ENCODE measurements around the gene PLEKHA1.

PLEKHA1 gene

DNA sequence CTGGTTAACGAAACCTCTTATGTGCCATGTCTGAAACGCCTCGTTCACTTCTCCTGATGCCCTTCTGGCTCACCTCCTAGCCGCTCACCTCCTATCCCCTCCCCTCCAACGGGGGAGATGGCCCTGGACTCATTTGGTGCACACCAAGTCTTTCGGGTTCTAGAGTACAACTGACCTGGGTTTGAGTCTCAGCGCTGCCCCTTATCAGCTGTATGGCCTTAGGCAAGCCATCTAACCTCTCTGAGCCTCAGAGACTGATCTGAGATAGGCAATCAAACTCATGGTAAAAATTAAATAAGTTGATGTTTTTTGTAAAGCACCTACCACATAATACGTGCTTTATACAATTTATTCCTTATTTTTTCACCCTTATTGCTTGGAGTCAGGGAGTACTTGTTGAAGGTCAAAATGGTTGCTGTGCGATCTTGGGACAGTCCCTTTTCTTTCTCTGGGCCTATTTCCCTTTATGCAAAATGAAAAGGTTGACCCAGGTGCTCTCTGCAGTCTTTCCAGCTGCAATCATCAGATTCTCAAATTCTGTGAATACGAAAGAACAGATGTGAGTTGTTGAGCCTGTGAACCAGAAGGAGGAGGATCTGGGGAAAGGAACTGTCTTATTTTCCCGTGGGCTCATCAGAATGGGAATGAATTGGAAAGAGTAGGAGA is 31.2 kb upstream of the PLEKHA1 start:
- no peak for DNase-seq (ENCODE audit: low read depth, low spot score)
- Histone ChIP-seq H3K36me3 (ENCODE audit: insufficient read depth, low read length) (no peaks in the 10 kb centered on the region), H3K9me3 (ENCODE audit: low read depth, low read length) (no peaks in the 10 kb centered on the region), H3K4me3 (no peak overlapping the region), H3K27ac (no peak overlapping the region), H3K9ac (ENCODE audit: insufficient read length) (no peak overlapping the region)
- TF ChIP-seq FOXP2 (optimal IDR thresholded peaks at IDR 0.05; ENCODE audit: control extremely low read depth, extremely low read length, insufficient read depth) (no peak), POLR2AphosphoS5 (IDR thresholded peaks at IDR 0.05; ENCODE audit: borderline replicate concordance, low read depth, low read length) (no peak), EZH2 (IDR thresholded peaks at IDR 0.05) (no peak)

DNA sequence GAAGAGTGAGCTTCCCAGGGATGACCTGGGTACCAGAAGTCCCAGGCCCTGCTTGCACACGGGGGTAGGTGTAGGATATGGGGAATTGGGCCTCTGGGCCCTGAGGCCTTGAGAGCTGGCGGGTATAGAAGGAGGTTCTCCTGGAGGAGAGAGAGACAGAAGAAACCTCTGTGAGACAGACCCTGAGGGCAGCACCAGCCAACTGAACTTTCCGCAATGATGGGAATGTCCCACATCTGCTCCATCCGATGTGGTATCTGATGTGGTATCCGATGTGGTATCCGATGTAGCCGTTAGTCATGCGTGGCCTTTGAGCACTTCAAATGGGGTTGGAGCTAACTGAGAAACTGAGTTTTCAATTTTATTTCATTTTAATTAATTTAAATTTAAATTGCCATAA is 30.6 kb upstream of the PLEKHA1 start:
- H3K27ac ChIP-seq, result no peak overlapping the region
- H3K4me3 ChIP-seq, result no peak overlapping the region
- no peak overlapping the region for H3K9ac ChIP-seq (ENCODE audit: insufficient read length)
- no peak for DNase-seq (ENCODE audit: low read depth, low spot score)
- TF ChIP-seq POLR2AphosphoS5 (IDR thresholded peaks at IDR 0.05; ENCODE audit: borderline replicate concordance, low read depth, low read length) (no peak), FOXP2 (optimal IDR thresholded peaks at IDR 0.05; ENCODE audit: control extremely low read depth, extremely low read length, insufficient read depth) (no peak), EZH2 (IDR thresholded peaks at IDR 0.05) (no peak)
- no peaks in the 10 kb centered on the region for H3K36me3 ChIP-seq (ENCODE audit: insufficient read depth, low read length)
- H3K9me3 ChIP-seq (ENCODE audit: low read depth, low read length), result no peaks in the 10 kb centered on the region

DNA sequence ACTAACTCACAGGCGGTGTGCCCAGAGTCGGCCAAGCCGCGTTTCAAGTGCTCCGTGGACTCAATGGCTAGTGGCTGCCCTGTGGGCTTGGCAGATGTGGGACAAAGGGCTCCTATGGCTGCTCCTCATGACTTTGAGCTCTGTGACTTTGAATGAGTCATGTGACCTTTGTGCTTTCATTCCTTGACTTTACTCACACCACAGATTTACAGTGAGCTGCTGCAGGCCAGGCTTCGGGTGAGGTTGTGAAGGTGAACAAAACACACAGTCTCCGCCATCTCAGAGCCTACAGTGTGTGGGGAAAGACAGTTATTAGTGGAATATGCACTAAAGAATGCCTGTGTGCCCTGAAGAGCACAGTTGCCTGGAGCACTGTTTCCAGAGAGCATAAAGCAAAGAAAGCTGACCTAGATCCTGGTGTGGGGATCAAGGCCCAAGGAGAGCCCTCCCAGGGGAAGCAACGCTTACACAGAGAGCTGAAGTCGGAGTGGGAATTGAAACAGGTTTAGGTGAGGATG is 29.7 kb upstream of the PLEKHA1 start:
- Histone ChIP-seq H3K9ac (ENCODE audit: insufficient read length) (no peak overlapping the region), H3K4me3 (no peak overlapping the region), H3K9me3 (ENCODE audit: low read depth, low read length) (no peaks in the 10 kb centered on the region), H3K36me3 (ENCODE audit: insufficient read depth, low read length) (no peaks in the 10 kb centered on the region), H3K27ac (no peak overlapping the region)
- DNase-seq (ENCODE audit: low read depth, low spot score), result no peak
- TF ChIP-seq FOXP2 (optimal IDR thresholded peaks at IDR 0.05; ENCODE audit: control extremely low read depth, extremely low read length, insufficient read depth) (no peak), EZH2 (IDR thresholded peaks at IDR 0.05) (no peak), POLR2AphosphoS5 (IDR thresholded peaks at IDR 0.05; ENCODE audit: borderline replicate concordance, low read depth, low read length) (no peak)

GRCh38 chr10:122346326-122346950 is 28.1 kb upstream of the PLEKHA1 start:
- no peak overlapping the region for H3K9ac ChIP-seq (ENCODE audit: insufficient read length)
- H3K36me3 ChIP-seq (ENCODE audit: insufficient read depth, low read length), result no peaks in the 10 kb centered on the region
- H3K4me3 ChIP-seq, result no peak overlapping the region
- TF ChIP-seq EZH2 (IDR thresholded peaks at IDR 0.05) (no peak), POLR2AphosphoS5 (IDR thresholded peaks at IDR 0.05; ENCODE audit: borderline replicate concordance, low read depth, low read length) (no peak), FOXP2 (optimal IDR thresholded peaks at IDR 0.05; ENCODE audit: control extremely low read depth, extremely low read length, insufficient read depth) (no peak)
- H3K27ac ChIP-seq, result no peak overlapping the region
- no peak for DNase-seq (ENCODE audit: low read depth, low spot score)
- no peaks in the 10 kb centered on the region for H3K9me3 ChIP-seq (ENCODE audit: low read depth, low read length)

DNA sequence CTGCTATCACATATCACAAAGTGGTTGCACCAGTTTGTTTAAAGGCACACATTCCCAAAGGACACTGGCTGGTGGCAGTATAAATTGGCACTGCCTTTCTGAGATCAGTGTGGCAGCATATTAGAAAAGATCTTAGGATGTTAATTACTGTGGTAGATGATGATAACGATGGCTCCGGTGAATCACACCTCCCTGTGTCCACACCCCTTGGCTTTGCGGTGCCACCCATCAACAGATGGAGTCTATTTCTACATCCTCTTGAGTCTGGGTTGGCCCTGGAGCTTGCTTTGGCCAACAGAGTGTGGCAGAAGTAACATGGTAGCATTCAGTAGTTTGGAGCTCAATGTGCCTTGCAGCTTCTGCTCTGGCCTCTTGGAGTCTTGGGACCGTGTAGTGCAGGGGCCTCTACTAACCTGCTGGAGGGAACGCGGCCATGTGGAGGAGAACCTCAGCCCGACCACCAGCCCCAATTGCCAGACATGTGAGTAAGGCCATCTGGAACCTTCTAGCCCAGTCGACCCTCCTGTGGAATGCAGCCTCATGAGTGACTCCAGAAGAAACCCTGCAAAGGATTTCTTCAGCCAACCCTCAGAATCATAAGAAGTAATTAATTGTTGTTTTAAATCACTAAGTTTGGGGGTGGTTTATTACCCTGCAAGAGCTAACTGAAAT is 27.2 kb upstream of the PLEKHA1 start:
- Histone ChIP-seq H3K4me3 (no peak overlapping the region), H3K27ac (no peak overlapping the region), H3K36me3 (ENCODE audit: insufficient read depth, low read length) (no peaks in the 10 kb centered on the region), H3K9me3 (ENCODE audit: low read depth, low read length) (no peaks in the 10 kb centered on the region), H3K9ac (ENCODE audit: insufficient read length) (no peak overlapping the region)
- TF ChIP-seq EZH2 (IDR thresholded peaks at IDR 0.05) (no peak), POLR2AphosphoS5 (IDR thresholded peaks at IDR 0.05; ENCODE audit: borderline replicate concordance, low read depth, low read length) (no peak), FOXP2 (optimal IDR thresholded peaks at IDR 0.05; ENCODE audit: control extremely low read depth, extremely low read length, insufficient read depth) (no peak)
- DNase-seq (ENCODE audit: low read depth, low spot score), result no peak

DNA sequence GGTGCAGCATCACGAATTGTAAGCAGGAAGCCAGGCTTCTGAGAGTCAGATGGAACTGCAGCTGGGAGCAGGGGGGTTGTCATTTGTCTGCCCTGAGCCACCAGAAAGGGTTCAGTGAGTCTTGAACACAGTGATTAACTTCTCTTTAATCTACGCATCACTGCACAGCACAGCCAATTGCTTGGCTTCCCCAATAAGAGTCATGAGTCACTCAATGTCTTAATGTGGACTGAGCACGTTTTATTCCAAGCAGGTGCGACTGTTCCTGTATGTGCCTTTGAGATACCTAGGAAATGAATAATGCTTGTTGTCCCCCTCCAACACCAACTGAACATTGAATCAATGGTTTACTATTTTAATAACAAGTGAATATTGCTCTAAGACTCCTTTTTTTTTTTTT is 26.0 kb upstream of the PLEKHA1 start:
- no peak for DNase-seq (ENCODE audit: low read depth, low spot score)
- H3K27ac ChIP-seq, result no peak overlapping the region

DNA sequence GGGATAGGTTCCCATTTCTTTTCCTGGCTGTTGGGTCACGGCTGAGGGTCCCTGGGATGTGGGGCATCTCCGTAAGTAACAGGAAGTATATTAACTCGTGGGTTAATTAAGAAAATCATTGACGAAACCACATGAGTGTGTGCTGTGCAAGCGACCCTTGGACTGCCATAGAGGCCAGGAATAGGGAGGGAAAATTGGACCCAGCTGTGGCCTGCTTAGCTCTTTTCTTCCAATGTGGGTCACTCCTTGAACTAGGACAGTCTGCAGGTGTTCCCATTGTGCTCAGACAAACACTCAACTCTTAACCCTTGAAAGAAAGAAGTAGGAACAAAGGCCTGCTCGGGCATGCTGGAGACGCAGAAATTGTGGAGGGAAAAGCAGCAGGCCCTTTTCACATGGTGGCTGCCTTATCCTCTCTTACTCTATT is 25.6 kb upstream of the PLEKHA1 start:
- Histone ChIP-seq H3K4me3 (no peak overlapping the region), H3K9ac (ENCODE audit: insufficient read length) (no peak overlapping the region), H3K9me3 (ENCODE audit: low read depth, low read length) (no peaks in the 10 kb centered on the region), H3K27ac (no peak overlapping the region), H3K36me3 (ENCODE audit: insufficient read depth, low read length) (no peaks in the 10 kb centered on the region)
- TF ChIP-seq FOXP2 (optimal IDR thresholded peaks at IDR 0.05; ENCODE audit: control extremely low read depth, extremely low read length, insufficient read depth), result no peak
- no peak for TF ChIP-seq EZH2 (IDR thresholded peaks at IDR 0.05)
- TF ChIP-seq POLR2AphosphoS5 (IDR thresholded peaks at IDR 0.05; ENCODE audit: borderline replicate concordance, low read depth, low read length), result no peak
- DNase-seq (ENCODE audit: low read depth, low spot score), result no peak

More for the DNA sequence above, 26.0 kb upstream of the PLEKHA1 start:
- TF ChIP-seq FOXP2 (optimal IDR thresholded peaks at IDR 0.05; ENCODE audit: control extremely low read depth, extremely low read length, insufficient read depth) (no peak), POLR2AphosphoS5 (IDR thresholded peaks at IDR 0.05; ENCODE audit: borderline replicate concordance, low read depth, low read length) (no peak), EZH2 (IDR thresholded peaks at IDR 0.05) (no peak)
- no peaks in the 10 kb centered on the region for H3K36me3 ChIP-seq (ENCODE audit: insufficient read depth, low read length)
- no peaks in the 10 kb centered on the region for H3K9me3 ChIP-seq (ENCODE audit: low read depth, low read length)
- H3K4me3 ChIP-seq, result no peak overlapping the region
- H3K9ac ChIP-seq (ENCODE audit: insufficient read length), result no peak overlapping the region

GRCh38 chr10:122349758-122350369 is 24.6 kb upstream of the PLEKHA1 start:
- Histone ChIP-seq H3K36me3 (ENCODE audit: insufficient read depth, low read length) (no peaks in the 10 kb centered on the region), H3K4me3 (no peak overlapping the region), H3K9me3 (ENCODE audit: low read depth, low read length) (no peaks in the 10 kb centered on the region), H3K9ac (ENCODE audit: insufficient read length) (no peak overlapping the region), H3K27ac (no peak overlapping the region)
- TF ChIP-seq FOXP2 (optimal IDR thresholded peaks at IDR 0.05; ENCODE audit: control extremely low read depth, extremely low read length, insufficient read depth) (no peak), POLR2AphosphoS5 (IDR thresholded peaks at IDR 0.05; ENCODE audit: borderline replicate concordance, low read depth, low read length) (no peak), EZH2 (IDR thresholded peaks at IDR 0.05) (no peak)
- no peak for DNase-seq (ENCODE audit: low read depth, low spot score)

All from SK-N-MC (cell line).